Breast epithelium (tissue), 3 donors: ENCODE measurements around the gene PPIP5K2.

Experiments
- CTCF ChIP-seq, 3 donors: fragments of 450-650 bp; IDR thresholded peaks; one replicate each; pipeline ENCODE4 v1.5.1; 2016 to 2017; ENCODE audit warnings: antibody characterized with exemption in 3 of 3, mild to moderate bottlenecking in 3 of 3, moderate library complexity in 3 of 3
- POLR2A ChIP-seq: fragments of 450-650 bp; IDR thresholded peaks from one replicate; pipeline ENCODE4 v1.6.1; 2016; ENCODE audit warnings: antibody characterized with exemption, mild to moderate bottlenecking, moderate library complexity
- POLR2AphosphoS5 ChIP-seq, 3 donors: sonication (generic); formaldehyde crosslinking; IDR thresholded peaks; one replicate each; pipeline ENCODE4 v1.6.1; 2017; ENCODE audit warnings: antibody characterized with exemption in 3 of 3

- TF ChIP-seq POLR2AphosphoS5 (IDR thresholded peaks at IDR 0.05) (no peak), CTCF (IDR thresholded peaks at IDR 0.05) (no peak), POLR2A (no peak)
Measured at GRCh38 chr5:103145196-103145595, 25.1 kb downstream of the PPIP5K2 start.
